MM.1S (cell line): ENCODE measurements around the gene PIGC.

Experiments used
- DNase-seq: peaks from one replicate; pipeline ENCODE4 v3.0.0-alpha.2; 2015
- H2AFZ ChIP-seq: fragments of 300-600 bp; sonication (generic); 2 replicates; pipeline ENCODE4 v1.6.0; 2016; ENCODE audit warnings: antibody characterized with exemption, low read length
- H3F3A ChIP-seq: fragments of 300-600 bp; sonication (generic); 2 replicates; pipeline ENCODE4 v1.6.1; 2016; ENCODE audit warnings: mild to moderate bottlenecking, antibody characterized with exemption, low read length, moderate library complexity, mixed read lengths; ENCODE audit not compliant: insufficient read depth
- H3K27ac ChIP-seq: fragments of 300-600 bp; sonication (generic); 2 replicates; pipeline ENCODE4 v1.5.1; 2016; ENCODE audit warnings: mild to moderate bottlenecking, low read length
- H3K27me3 ChIP-seq: fragments of 300-600 bp; sonication (generic); replicated peaks from 2 replicates; pipeline ENCODE4 v1.6.0; 2016; ENCODE audit warnings: low read length; ENCODE audit not compliant: insufficient read depth
- H3K36me3 ChIP-seq: fragments of 300-600 bp; sonication (generic); replicated peaks from 2 replicates; pipeline ENCODE4 v1.6.1; 2016; ENCODE audit warnings: mild to moderate bottlenecking, low read length, mixed read lengths; ENCODE audit not compliant: insufficient read depth
- H3K4me1 ChIP-seq: fragments of 300-600 bp; sonication (generic); 2 replicates; pipeline ENCODE4 v1.6.1; 2016; ENCODE audit warnings: low read length, mixed read lengths
- H3K4me2 ChIP-seq: fragments of 300-600 bp; sonication (generic); 2 replicates; pipeline ENCODE4 v1.6.0; 2016; ENCODE audit warnings: low read depth, low read length
- H3K4me3 ChIP-seq: fragments of 300-600 bp; sonication (generic); 2 replicates; pipeline ENCODE4 v1.5.1; 2016; ENCODE audit warnings: low read length, mixed read lengths
- H3K79me2 ChIP-seq: fragments of 300-600 bp; sonication (generic); 2 replicates; pipeline ENCODE4 v1.6.1; 2016; ENCODE audit warnings: mixed run types, low read length, mixed read lengths
- H3K9ac ChIP-seq: fragments of 300-600 bp; sonication (generic); 2 replicates; pipeline ENCODE4 v1.6.1; 2016; ENCODE audit warnings: low read length, mixed read lengths
- H3K9me2 ChIP-seq: fragments of 300-600 bp; sonication (generic); replicated peaks from 2 replicates; pipeline ENCODE4 v1.6.1; 2016; ENCODE audit warnings: mild to moderate bottlenecking, low read length, mixed read lengths; ENCODE audit not compliant: insufficient read depth
- H3K9me3 ChIP-seq: fragments of 300-600 bp; sonication (generic); replicated peaks from 2 replicates; pipeline ENCODE4 v1.6.1; 2016; ENCODE audit warnings: mild to moderate bottlenecking, low read length, mixed read lengths; ENCODE audit not compliant: insufficient read depth
- H4K20me1 ChIP-seq: fragments of 300-600 bp; sonication (generic); 2 replicates; pipeline ENCODE4 v1.6.1; 2016; ENCODE audit warnings: mild to moderate bottlenecking, low read length, moderate library complexity, mixed read lengths; ENCODE audit not compliant: insufficient read depth
- EZH2 ChIP-seq: fragments of 300-600 bp; sonication (generic); optimal IDR thresholded peaks from 2 replicates; pipeline ENCODE3; 2017; ENCODE audit warnings: low read depth, mild to moderate bottlenecking, antibody characterized with exemption, low read length, mixed read lengths
- EZH2phosphoT487 ChIP-seq: fragments of 300-600 bp; sonication (generic); IDR thresholded peaks from 2 replicates; pipeline ENCODE4 v1.6.1; 2018; ENCODE audit warnings: antibody characterized with exemption, low read length
- TF ChIP-seq, protein P1 (sequence below): fragments of 300-600 bp; sonication (generic); IDR thresholded peaks from 2 replicates; pipeline ENCODE4 v1.5.1; 2016; ENCODE audit warnings: antibody characterized with exemption, low read length, mixed read lengths

PIGC gene

DNA sequence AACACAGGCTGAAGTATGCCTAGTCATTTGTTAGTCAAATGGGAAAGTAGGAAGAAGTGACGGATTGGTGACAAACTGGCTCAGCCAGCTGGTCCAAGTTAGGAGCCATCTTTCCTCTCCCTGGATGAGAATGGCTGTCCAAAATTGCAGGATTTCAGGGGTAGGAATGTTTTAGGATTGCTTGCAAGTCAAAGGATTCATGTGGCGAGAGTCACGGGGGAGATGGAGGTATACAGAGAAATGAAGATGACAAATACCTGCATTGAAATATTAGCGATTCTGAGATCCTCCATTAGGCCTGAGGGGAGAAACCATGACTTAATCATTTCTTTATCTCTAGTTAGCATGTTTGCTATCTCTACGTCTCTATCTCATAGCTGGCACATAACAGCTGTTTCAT lies 41.8 kb upstream of the PIGC start:
- H3K36me3 ChIP-seq = no peaks in the 10 kb centered on the region

DNA sequence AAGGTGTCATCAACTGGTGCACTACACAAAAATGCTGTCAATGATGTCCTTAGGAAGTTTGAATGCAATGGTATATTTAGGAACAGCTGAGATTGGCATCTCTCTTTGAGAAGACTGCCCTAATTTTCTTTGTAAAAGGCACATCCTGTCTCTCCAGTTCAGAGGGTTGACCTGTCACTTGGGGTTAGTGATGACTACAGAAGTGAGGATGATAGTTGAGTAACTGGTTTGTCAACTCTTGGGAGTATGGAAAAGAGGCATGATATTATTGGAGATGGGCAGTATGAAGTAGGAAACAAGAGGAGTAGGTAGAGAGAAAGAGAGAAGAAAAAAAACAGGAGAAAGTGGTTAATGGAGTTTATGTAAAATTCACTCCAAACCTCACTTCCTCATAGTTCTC lies 40.4 kb upstream of the PIGC start:
- Histone ChIP-seq H3K4me3 (no peak overlapping the region), H3F3A (no peaks in the 10 kb centered on the region), H3K27ac (no peak overlapping the region), H4K20me1 (no peaks in the 10 kb centered on the region), H3K4me1 (no peaks in the 10 kb centered on the region), H3K36me3 (no peaks in the 10 kb centered on the region), H2AFZ (no peak overlapping the region), H3K4me2 (no peak overlapping the region), H3K27me3 (no peaks in the 10 kb centered on the region), H3K9ac (no peak overlapping the region), H3K79me2 (no peaks in the 10 kb centered on the region), H3K9me2 (no peaks in the 10 kb centered on the region), H3K9me3 (no peaks in the 10 kb centered on the region)
- TF ChIP-seq EZH2 (no peak), EZH2phosphoT487 (no peak)
- TF ChIP-seq, protein P1, sequence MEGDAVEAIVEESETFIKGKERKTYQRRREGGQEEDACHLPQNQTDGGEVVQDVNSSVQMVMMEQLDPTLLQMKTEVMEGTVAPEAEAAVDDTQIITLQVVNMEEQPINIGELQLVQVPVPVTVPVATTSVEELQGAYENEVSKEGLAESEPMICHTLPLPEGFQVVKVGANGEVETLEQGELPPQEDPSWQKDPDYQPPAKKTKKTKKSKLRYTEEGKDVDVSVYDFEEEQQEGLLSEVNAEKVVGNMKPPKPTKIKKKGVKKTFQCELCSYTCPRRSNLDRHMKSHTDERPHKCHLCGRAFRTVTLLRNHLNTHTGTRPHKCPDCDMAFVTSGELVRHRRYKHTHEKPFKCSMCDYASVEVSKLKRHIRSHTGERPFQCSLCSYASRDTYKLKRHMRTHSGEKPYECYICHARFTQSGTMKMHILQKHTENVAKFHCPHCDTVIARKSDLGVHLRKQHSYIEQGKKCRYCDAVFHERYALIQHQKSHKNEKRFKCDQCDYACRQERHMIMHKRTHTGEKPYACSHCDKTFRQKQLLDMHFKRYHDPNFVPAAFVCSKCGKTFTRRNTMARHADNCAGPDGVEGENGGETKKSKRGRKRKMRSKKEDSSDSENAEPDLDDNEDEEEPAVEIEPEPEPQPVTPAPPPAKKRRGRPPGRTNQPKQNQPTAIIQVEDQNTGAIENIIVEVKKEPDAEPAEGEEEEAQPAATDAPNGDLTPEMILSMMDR = no peak
- DNase-seq = no peak

More for the DNA sequence above, 41.8 kb upstream of the PIGC start:
- no peak overlapping the region for H2AFZ ChIP-seq
- H3K4me3 ChIP-seq = no peak overlapping the region
- no peak for DNase-seq
- H3K27me3 ChIP-seq = no peaks in the 10 kb centered on the region
- no peaks in the 10 kb centered on the region for H3K4me1 ChIP-seq
- H3K27ac ChIP-seq = no peak overlapping the region
- H3K4me2 ChIP-seq = no peak overlapping the region
- no peaks in the 10 kb centered on the region for H3K9me3 ChIP-seq
- TF ChIP-seq EZH2 = no peak
- TF ChIP-seq, protein P1 = no peak
- no peak for TF ChIP-seq EZH2phosphoT487
- no peaks in the 10 kb centered on the region for H3K9me2 ChIP-seq
- no peaks in the 10 kb centered on the region for H4K20me1 ChIP-seq
- no peak overlapping the region for H3K9ac ChIP-seq
- no peaks in the 10 kb centered on the region for H3F3A ChIP-seq
- H3K79me2 ChIP-seq = no peaks in the 10 kb centered on the region

DNA sequence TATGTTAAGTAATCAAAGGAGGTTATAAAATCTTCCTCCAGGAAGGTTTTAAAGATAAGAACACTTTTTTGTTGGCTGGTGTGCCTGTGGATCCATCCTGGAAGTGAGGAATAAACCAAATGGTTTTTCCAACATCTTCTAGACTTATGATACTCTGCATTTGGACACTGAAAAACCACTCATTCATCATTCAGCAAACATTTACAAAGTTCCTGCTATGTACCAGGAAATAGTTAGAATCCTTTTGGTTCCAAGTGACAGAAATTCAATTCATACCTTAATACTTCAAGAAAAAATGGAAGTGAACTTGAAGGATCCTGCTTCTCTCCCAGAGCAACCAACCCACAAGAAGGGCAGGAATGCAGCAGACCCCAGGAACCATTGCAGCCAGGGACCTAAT lies 39.6 kb upstream of the PIGC start:
- no peak for TF ChIP-seq EZH2phosphoT487
- no peak for TF ChIP-seq EZH2
- TF ChIP-seq, protein P1 = no peak
- Histone ChIP-seq H2AFZ (no peak overlapping the region), H3K4me3 (no peak overlapping the region), H3K4me2 (no peak overlapping the region), H3K9me3 (no peaks in the 10 kb centered on the region), H4K20me1 (no peaks in the 10 kb centered on the region), H3K27me3 (no peaks in the 10 kb centered on the region), H3K9ac (no peak overlapping the region), H3K79me2 (no peaks in the 10 kb centered on the region), H3K27ac (no peak overlapping the region), H3K9me2 (no peaks in the 10 kb centered on the region), H3F3A (no peaks in the 10 kb centered on the region), H3K4me1 (no peaks in the 10 kb centered on the region), H3K36me3 (no peaks in the 10 kb centered on the region)
- no peak for DNase-seq

DNA sequence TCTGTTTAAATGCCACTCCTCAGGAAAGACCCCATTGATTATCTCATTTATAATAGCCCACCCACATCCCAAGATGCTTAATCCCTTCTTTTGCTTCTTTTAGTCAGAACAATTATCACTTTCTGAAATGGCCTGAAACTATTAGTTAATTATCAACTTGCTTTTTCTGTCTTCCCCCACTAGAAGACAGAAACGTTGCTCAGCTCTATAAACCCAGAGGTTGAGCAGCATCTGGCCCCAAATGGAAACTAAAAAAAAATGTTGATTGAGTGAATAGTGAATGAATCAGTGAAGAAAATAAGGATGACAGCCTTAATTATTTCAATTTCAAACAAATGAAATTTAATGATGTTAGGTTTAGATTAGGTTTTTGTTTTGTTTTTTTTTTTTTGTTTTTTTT lies 38.2 kb upstream of the PIGC start:
- Histone ChIP-seq H3F3A (no peaks in the 10 kb centered on the region), H2AFZ (no peak overlapping the region), H3K9ac (no peak overlapping the region), H3K9me2 (no peaks in the 10 kb centered on the region), H3K27ac (no peak overlapping the region), H4K20me1 (no peaks in the 10 kb centered on the region), H3K27me3 (no peaks in the 10 kb centered on the region), H3K4me2 (no peak overlapping the region), H3K79me2 (no peaks in the 10 kb centered on the region), H3K36me3 (no peaks in the 10 kb centered on the region), H3K4me1 (no peaks in the 10 kb centered on the region), H3K4me3 (no peak overlapping the region), H3K9me3 (no peaks in the 10 kb centered on the region)
- DNase-seq = no peak
- TF ChIP-seq EZH2 = no peak
- TF ChIP-seq, protein P1 = no peak
- no peak for TF ChIP-seq EZH2phosphoT487
